NCI-H1092 treated with DMSO at 0.1 percent for 48 hours (cell line): ENCODE measurements around the gene NLRP12.
"Not testable (repeated sequence)": the region's sequence is repeated elsewhere in the genome, so short reads cannot be mapped to it uniquely, and the experiment has no call there.

Source experiments
- DNase-seq: peaks from one replicate; lab custom pipeline; 2025; lab: John Stamatoyannopoulos, UW

NLRP12 gene

DNA sequence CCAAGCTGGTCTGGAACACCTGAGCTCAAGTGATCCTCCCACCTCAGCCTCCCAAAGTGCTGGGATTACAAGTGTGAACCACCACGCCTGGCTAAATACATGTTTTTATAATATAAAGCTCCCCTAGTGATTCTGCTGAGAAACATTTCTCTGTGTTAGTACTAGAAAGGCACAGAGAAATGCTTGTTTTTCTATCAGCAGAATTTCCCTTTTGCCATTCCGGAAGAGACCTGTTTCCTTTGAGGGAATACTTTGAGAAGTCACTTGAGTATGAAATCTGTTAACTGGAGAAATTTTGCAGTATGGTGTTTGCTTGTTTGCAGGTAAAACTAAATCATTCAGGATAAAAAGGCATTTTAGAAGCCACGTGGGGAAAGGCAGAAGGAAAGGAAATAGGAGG, 4.4 kb upstream of the NLRP12 start:
- no peak for DNase-seq

DNA sequence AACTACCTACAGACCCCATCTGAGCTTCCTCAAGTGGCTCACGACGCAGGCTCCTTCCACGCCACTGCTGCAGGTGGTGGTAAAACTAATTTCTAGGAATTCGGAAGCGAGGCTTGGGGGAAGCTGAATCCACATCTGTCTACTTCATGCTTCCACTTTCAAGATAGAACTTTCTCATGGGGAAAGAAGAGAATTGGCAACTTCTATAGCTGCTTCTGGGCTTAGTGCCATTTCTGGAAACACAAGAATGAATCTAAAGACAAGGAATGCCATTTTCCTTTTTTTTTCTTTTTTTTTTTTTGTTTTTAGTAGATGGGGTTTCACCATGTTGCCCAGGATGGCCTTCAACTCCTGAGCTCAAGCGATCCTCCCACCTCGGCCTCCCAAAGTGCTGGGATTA, 2.8 kb upstream of the NLRP12 start:
- DNase-seq: no peak

DNA sequence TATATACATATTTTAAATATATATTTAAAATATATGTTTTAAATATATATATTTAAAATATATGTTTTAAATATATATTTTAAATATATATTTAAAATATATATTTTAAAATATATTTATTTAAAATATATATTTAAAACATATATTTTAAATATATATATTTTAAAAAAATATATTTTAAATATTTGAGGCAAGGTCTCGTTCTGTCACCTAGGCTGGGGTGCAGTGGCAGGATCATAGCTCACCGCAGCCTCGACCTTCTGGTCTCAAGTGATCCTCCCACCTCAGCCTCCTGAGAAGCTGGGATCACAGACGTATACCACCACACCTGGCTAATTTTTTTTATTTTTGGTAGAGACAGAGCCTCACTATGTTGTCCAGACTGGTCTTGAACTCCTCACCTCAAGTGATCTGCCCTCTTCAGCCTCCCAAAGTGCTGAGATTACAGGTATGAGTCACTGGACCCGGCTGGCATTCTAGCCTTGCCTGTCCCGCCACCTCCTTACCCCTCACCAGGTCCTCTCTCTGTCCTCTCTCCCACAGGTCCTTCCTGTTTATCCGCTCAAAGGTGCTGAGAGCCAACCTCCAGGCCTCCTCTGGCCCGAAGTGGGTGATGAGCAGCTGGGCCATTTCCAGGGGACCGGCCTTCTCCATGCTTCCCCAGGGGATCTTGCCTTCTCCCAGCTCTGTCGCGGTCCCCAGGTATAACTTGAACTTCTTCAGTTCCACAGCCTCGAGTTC, 564 bp downstream of the NLRP12 start:
- no peak for DNase-seq

DNA sequence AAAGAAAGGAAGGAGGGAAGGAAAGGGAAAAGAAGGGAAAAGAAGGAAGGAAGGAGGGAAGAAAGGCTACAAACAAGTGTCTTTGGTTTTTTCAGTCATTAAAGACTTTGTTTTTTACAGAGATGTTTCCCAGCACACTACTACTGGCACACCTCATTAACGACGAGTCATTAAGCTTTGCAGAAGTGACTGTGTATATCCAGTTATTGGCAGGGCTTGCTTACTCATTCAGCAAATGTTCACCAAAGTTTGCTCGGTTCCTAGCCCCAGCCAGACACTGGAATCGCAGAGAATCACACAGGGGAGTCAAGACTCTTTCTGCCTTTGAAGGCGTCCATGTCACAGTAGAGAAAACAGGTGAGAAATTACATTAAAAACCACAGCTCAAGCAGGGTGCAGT, 4.3 kb downstream of the NLRP12 start:
- no peak for DNase-seq

DNA sequence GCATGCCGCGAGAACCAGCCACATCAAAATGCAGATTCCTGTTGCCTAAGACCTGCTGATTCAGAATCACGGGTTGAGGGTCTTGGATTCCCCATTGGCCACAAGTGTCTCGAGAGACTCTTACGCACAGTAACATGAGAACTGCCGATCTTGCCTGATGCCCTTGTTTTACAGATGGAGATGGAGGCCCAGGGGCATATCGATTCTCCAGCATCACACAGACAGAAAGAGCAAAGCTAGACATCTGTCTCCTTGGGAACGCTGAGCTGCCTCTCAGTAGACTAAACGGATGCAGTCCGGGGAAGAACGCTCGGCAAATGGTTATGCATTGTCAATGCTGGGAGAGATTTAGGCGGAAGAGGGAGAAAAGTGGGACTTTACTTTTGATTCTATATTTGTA, 5.4 kb downstream of the NLRP12 start:
- DNase-seq: no peak

DNA sequence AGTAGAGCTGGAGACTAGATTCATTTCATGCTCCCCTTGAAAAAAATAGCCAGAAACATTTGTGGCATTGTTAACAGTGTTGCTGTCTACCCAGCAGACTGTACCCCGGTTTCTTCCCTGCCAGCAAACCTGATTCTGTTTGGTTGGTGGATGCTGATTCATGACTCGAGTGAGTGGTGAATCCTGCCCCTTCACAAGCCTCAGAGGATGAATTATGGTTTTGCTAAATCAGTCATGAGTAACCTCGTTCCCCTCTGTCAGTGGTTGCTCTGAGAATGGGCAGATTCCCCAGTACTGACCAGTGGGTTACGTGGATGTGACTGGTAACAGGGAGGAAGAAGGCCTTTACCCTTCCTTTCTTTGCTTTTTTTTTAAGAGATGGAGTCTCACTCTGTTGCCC, 10.1 kb downstream of the NLRP12 start:
- DNase-seq: no peak

DNA sequence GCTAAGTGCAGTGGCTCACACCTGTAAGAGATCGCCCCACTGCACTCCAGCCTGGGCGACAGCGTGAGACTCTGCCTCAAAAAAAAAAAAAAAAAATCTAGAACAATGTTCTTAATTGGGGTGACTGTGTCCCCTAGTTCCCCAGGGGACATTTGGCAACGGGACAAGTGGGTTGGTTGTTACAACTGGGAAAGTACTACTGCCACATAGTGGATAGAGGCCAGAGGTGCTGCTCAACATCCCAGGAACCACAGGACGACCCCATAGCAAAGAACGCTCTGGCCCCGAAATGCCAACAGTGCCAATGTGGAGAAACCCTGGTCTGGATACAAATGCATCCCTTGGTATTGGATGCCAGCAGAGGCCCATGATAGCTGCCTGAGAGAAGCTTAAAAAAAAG, 11.8 kb downstream of the NLRP12 start:
- no peak for DNase-seq

DNA sequence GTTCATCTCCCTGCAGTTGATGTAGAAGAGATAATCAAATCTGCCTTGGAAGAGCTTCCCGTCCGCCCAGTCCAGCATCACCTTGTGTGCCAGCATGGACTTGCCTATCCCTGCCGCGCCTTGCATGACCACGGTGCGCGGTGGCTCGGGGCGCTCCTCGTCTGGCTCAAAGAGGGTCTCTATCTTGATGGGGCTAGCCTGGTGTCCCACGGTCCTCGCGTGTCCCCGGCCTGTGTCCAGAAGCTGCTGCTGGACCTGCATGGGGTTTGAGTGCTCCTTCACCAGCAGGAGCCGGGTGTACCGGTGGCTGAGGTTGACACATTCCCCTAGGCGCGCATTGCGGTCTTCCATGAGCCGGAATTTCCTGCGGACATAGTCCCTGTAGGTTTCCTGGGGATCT, 13.2 kb downstream of the NLRP12 start:
- DNase-seq: no peak

DNA sequence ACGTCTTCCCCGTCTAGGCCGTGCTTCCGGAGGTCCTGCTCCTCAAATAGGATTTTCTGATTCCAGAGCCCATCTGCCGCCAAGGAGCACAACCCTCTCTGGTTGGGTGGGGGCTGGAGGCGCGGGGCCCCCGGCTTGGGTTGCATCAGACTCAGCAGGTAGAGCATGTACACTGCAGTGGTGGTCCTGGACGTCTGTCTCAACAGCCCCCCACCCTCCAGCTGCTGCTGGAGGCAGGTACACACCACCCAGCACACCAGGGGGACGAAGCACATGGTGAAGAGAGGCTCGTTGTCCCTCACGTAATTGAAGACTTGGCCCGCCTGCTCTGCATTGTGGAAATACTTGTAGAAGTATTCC, 13.9 kb downstream of the NLRP12 start:
- DNase-seq: no peak

DNA sequence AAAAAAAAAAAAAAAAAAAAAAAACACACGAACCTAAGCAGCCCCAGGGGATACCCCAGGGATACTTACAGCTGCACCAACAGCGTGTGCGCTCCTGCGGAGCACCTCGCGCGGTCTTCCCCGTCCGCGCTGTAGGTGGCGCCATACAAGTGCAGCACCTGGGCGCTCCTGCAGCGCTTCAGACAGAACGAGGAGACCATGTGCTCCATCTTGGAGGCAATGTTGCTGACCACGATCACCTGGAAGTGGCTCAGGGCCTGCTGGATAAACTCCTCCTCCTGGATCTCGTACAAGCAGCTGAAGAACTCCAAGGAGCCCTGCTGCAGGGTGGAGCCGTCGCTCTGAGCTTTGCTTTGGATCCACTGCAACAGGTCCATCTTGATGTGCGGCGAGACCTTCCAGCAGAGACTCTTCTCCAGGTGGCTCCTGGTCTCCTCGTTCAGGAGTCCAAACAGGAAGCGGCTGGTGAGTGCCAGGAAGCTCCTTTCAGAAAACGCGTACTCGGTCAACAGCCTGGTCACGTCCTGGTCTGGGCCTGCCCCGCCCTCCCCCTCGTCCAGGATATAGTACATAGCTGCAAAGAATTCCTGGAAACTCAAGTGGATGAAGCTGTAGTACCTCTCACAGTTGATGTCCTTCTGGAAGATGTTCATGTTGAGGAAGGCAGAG, 14.5 kb downstream of the NLRP12 start:
- no peak for DNase-seq

DNA sequence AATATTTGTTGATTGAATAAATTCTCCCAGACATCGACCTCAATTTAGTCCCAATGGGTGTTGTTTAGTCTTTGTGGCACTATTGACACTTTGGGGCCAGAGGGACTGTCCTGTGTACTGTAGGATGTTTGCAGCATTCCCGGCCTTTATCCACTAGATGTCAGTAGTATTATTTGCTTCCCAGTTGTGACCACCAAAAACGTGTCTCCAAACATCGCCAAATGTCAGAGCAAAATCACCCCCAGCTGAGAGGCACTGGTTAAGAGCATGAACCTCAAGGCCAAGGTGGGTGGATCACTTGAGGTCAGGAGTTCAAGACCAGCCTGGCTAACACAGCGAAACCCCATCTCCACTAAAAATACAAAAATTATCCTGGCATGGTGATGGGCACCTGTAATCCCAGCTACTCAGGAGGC, 15.4 kb downstream of the NLRP12 start:
- no peak for DNase-seq

DNA sequence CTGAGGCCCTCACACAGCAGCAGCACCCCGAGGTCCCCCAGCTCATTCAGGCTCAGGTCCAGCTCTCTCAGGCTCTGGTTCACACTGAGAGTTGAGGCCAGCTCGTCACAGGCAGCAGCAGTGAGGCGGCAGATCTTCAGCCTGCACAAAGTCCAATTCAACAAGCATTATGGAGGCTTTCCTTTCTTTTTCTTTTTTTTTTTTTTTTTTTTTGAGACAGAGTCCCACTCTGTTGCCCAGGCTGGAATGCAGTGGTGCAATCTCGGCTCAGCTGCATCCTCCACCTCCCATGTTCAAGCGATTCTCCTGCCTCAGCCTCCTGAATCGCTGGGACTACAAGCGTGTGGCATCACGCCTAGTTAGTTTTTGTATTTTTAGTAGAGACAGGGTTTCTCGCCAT, 22.9 kb downstream of the NLRP12 start:
- no peak for DNase-seq

DNA sequence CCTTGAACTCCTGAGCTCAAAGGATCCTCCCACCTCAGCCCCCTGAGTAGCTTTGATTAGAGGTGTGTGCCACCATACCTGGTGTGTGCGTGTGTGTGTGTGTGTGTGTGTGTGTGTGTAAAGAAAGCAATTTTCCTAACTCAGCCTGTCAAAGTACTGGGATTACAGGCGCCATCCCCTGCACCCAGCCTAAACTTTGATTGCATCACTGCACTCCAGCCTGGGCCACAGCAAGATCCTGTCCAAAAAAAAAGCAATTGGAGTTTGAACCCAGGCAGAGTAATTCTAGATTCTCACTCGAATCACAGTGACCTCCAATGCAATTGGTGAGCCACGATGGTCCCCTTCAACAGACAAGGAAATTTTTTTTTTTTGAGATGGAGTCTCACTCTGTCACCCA, 29.1 kb downstream of the NLRP12 start:
- no peak for DNase-seq

DNA sequence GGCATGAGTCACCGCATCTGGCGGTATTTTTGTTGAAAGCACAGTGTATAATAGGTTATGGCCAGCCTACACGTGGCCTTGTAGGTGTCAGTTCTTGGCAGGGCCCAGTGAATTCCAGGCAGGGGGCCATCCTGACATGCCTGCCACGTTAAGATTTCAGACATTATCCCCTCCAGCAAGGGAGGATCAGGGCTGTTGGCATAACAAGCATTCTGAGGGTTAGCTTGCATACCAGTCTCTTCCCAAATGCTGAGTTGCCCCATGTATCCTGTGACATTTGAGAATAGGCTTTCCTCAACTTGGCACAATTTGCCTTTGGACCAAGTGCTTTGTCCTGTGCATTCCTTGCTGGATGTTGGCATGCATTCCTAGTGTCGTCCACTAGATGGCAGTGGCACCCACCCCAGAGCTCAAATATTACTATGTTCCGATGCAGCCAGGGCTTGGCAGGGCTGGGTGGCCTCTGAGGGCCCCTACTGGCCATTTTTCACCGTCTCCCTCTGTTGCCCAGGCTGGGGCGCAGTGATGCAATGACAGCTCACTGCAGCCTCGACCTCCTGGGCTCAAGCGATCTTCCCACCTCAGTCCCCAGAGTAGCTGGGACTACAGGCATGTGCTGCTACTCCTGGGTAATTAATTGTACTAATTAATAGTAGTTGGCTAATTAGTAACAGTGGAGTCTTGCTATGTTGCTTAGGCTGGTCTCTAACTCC, 31.2 kb downstream of the NLRP12 start:
- DNase-seq: peak; percentile 53

DNA sequence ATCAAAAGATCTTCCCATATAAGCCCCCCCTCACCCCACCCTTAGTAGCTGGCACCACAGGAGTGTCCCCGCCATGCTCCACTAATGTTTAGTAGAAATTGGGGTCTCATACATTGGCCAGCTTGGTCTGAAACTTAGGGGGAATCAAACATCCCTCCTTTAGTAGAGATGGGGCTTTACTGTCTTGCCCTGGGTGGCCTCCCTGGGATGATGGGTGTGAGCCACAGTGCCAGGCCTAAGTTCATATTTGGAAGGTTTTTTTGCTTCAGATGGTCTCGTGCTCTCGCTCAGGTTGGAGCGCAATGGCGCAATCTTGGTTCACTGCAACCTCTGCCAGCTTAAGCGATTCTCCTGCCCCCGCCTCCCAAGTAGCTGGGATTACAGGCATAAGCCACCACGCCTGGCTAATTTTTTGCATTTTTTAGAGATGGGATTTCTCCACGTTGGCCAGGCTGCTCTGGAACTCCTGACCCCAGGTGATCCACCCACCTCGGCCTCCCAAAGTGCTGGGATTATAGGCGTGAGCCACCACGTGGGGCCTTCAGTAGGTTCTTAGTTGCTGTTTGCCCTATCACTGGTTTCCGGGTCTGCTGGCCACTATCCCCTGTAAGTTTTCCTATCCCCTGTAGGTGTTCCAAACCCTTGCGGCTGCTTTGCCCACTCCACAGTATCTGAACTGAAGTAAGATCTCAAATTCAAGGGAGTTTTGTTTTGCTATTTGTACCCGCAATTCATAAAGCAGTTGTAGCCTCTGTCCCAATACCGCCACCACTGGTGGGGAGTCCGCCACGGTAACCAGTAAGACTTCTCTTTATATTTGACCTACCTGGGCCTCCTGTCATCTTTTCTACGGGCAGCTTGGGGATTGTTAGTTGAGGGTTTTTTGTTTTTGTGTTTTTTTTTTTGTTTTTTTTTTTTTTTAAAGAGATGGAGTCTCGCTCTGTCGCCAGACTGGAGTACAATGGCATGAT, 34.1 kb downstream of the NLRP12 start:
- DNase-seq: no peak

DNA sequence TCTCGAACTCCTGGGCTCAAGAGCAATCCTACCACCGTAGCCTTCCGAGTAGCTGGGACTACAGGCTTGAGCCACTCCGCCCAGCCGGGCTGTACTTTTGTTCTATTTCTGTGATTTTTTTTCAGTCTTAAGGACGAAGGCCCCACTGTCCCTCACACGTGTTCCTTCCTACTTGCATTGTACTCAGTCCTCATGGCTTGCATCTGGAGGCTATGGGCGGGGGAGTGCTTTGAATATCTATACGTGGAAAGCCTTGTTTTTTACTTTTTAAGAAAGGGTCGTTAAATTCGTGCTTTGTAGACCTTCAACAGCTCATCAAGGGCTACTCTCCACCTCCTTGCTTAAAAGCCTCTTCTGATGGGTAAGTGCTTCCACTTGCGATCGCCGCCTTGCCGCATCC, 36.8 kb downstream of the NLRP12 start:
- no peak for DNase-seq

DNA sequence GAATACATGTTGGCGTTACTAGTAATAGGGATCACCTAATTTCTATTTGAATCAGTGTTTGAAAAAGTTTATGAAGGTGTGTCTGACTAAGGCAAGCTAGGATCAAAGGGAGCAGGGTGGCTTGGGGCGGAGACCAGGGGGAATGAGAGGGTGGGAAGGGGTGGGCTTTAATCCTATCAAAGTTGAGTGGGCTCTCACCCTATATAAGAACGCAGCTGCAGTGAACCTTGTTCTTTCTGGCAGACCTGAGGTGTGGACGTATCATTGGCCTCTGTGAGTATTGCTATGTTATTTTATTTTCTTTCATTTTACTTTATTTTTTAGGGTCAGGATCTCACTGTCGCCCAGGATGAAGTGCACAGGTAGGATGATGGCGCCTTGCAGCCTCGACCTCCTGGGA, 37.4 kb downstream of the NLRP12 start:
- DNase-seq: no peak

DNA sequence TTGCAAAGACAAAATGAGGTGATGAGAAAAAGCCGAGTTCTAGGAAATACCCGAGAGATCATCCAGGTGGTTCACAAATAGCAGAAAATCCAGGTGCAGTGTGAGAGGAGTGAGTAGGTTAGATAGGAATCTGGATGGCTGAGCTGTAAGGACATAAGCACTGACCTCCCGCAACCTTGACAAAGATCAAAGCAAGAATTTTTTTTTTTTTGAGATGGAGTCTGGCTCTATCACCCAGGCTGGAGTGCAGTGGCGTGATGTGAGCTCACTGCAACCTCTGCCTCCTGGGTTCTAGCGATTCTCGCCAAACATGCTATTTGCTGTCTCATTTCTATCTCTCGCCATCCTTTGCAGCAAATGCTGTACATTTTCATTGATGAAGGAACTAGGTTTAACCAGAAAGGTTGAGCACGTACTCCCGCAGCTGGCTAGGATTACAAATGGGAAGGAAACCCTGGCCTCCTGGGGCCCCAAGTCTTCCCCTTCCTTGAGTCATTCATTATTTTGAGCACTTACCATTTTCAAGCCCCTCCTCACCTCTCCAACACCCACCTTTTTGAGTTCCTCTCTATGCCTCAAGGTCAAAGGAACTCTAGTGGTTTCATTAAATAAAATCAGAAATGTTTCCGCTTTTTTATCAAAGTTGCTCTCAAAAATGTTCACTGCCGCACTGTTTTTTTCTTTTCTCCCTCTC, 38.8 kb downstream of the NLRP12 start:
- DNase-seq: no peak

DNA sequence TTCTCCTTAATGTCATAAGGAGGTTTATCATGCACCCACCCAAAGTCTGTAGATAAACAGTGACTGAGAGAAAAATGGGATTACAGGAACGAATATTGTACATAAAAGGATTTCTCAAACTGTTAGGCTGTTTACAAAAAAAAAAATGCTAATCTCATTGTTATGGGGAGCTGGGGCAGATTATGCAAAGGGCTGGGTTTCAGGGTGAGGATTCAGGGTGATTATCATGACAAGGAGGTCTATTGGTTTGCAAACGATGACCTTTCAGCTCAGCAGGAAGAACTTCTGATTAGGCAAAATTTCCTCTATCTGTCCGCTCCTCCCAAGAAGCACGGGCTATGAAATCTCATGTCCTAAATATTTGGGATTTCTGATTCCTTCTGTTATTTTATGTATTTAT, 41.4 kb downstream of the NLRP12 start:
- no peak for DNase-seq

DNA sequence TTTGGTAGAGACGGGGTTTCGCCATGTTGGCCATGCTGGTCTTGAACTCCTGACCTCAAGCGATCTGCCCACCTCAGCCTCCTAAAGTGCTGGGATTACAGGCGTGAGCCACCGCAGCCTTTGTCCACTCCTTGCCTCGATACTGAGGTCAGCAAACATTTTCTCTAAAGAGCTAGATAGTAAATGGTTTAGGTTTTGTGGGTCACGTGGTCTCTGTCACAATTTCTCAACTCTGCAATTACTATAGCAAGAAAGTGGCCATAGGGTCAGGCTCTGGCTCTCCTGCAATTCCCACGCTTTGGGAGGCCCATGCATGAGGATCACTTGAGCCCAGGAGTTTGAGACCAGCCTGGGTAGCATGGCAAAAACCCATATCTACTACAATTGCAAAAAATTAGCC, 42.8 kb downstream of the NLRP12 start:
- DNase-seq: not testable (repeated sequence)

DNA sequence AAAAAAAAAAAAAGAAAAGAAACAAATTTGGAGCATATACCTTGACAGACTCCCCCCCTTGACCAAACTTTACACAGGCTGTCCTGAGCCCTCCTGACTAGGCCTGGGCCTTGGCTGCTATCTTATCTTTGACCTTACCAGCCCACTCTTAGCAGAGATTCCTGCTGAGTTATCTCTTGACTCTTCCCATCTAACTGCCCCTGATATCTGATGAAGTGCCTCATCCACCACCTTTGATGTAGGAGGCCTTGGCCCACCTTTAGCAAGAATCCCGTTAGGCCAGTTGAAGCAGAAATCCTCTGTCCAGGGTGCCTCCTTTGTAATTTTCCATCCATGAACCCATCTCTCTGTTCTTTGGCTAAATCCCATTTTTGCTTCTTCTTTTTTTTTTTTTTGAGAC, 43.6 kb downstream of the NLRP12 start:
- no peak for DNase-seq

DNA sequence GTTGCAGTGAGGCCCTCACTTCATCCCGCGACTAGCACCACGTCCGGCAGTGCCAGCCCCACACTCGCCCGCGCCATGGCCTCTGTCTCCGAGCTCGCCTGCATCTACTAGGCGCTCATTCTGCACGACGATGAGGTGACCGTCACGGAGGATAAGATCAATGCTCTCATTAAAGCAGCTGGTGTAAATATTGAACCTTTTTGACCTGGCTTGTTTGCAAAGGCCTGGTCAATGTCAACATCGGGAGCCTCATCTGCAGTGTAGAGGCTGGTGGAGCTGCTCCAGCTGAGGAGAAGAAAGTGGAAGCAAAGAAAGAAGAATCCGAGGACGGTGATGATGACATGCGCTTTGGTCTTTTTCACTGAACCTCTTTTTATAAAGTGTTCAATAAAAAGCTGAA, 48.6 kb downstream of the NLRP12 start:
- no peak for DNase-seq
